Ecto neural progenitor cell (in vitro differentiated cells): Measurements from ENCODE around the gene TNPO3.

Experiments used
- DNase-seq: peaks from one replicate; pipeline ENCODE4 v3.0.0-alpha.2; 2018; ENCODE audit warnings: low spot score

Gene TNPO3

GRCh38 chr7:129054438-129055293 lies at the start of gene TNPO3:
TSS of gene TNPO3 (minus strand) at chr7:129055111. CDS start at chr7:129054770, 341 bp downstream.
- peak; percentile 93 for DNase-seq

GRCh38 chr7:129103561-129104324 lies 48.8 kb upstream of the TNPO3 start:
- no peak for DNase-seq

DNA sequence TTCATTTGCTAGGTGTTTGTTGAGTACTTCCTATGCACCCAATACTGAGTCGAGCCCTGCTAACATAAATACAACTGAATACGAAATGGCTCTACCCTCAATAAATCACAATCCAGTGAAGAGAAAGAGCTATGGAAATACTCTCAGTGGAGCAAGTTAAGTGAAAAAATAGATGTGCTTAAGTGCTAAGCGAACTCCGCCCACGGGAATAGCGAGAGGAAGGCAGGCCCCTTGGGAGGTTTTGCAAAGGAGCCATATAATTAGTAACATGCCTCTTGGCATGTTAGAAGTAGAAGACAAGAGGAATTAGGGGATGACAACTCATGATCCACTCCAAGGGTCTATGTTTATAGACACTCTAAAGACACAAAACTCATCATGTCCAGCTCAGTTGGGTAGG lies 46.8 kb upstream of the TNPO3 start:
- no peak for DNase-seq

- DNase-seq, result no peak
Observed at GRCh38 chr7:129100827-129101166, 45.9 kb upstream of the TNPO3 start.

GRCh38 chr7:129098409-129099084 lies 43.6 kb upstream of the TNPO3 start:
- no peak for DNase-seq

GRCh38 chr7:129095258-129095657 lies 40.3 kb upstream of the TNPO3 start:
- DNase-seq, result no peak

DNA sequence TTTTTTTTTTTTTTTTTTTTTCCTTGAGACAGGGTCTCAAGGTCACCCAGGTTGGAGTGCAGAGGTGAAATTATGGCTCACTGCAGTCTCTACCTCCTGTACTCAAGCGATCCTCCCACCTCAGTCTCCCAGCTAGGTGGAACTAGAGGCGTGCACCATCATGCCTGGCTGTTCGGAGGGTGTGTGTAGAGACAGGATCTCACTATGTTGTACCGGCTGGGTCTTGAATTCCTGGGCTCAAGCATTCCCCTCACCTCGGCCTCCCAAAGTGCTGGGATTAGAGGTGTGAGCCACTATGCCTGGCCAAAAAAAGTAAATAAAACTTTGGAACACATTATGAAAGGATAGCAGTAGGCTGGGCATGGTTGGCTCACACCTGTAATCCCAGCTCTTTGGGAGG lies 39.6 kb upstream of the TNPO3 start:
- DNase-seq, result no peak

DNA sequence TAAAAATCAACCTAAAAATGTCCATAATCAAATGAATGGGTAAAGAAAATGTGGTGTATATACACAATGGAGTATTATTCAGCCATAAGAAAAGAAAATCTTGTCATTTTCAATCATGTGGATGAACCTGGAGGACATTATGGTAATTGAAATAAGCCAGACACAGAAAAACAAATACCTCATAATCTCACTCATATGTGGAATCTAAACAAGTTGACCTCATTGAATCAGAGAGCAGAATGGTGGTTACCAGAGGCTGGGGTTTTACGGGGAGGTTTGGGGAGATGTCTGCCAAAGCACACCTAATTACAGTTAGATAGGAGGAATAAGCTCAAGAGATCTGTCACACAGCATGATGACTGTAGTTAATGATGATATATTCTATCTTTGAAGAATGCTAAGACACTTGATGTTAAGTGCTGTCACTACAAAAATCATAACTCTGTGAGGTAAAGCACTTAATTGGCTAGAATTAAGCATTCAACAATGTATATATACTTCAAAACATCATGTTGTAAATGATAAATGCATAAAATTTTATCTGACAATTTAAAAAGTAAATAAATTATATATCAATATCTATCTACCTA lies 39.1 kb upstream of the TNPO3 start:
- no peak for DNase-seq

GRCh38 chr7:129091484-129092002 lies 36.6 kb upstream of the TNPO3 start:
- peak; percentile 94 for DNase-seq

GRCh38 chr7:129090300-129090907 lies 35.5 kb upstream of the TNPO3 start:
- no peak for DNase-seq

DNA sequence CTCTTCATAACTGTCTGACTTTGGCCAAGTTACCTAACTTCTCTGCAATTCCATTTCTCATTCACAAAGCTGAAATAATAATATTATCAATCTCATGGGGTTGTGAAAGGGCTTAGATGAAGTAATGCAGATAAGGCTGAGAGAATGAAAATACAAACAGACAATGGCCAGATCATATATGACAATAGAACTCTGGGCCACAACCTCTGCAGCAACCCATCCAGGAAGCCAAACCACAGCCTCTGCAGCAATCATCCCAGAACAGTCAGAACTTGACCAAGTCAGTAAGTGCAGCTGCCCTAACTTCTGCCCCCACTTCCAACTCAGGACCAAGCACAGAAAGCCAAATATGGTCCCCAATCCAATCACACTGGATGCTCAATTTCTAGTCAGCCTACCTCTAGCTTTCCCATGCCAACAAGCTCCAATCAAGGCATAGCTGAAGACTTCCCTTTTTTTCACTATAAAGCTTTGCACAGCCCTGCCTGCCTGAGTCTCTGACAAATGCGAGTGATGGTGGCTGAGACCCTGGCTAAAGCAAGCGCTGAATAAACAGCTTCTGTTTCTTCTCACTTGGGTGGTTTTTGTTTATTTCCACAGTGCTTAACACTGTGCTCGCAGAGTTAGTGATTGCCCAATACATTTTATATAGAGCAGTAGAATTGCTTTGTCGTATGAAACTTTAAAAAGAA lies 34.8 kb upstream of the TNPO3 start:
- DNase-seq, result no peak

DNA sequence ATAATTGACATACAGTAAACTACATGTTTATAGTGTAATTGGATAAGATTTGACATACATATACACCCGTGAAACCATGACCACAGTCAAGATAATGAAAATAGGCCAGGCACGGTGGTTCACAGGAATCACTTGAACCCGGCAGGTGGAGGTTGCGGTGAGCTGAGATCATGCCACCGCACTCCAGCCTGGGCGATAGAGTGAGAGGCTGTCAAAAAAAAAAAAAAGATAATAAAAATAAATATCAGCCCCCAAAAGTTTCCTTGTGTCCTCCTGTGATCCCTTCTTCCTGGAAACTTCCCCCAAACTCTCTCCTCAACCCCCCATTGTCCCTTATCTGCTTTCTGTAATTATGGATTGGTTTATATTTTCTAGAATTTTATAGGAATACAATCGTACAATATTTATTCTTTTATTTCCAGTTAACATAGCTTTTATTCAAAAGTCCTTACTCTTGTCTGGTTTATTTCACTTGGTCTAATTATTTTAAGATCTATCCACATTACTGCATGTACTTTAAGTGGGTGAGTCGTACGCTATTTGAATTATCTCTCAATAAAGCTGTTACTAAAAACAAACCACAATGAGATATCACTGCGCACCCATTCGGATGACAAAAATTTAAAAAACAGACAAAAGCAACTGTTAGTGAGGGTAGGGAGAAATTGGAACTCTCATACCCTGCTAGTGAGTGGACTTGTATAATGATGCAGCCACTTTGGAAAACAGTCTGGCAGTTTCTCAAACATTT lies 30.1 kb upstream of the TNPO3 start:
- no peak for DNase-seq

- no peak for DNase-seq
Observed at GRCh38 chr7:129083525-129083924, 28.6 kb upstream of the TNPO3 start.

GRCh38 chr7:129078455-129078854 lies 23.5 kb upstream of the TNPO3 start:
- no peak for DNase-seq

DNA sequence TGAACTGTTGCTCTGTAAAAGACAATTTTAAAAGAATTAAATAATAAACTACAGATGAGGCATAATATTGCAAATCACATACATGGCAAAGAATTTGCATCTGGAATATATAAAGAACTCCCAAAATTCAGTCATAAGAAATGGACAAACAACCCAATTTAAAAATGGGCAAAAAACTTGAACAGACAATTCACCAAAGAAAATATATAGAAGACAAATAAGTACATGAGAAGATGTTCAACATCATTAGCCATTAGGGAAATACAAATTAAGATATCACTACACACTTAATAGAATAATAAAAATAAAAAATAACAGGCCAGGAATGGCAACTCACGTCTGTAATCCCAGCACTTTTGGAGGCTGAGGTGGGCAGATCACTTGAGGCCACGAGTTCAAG lies 22.0 kb upstream of the TNPO3 start:
- no peak for DNase-seq

- no peak for DNase-seq
Observed at GRCh38 chr7:129074994-129075393, 20.1 kb upstream of the TNPO3 start.

DNA sequence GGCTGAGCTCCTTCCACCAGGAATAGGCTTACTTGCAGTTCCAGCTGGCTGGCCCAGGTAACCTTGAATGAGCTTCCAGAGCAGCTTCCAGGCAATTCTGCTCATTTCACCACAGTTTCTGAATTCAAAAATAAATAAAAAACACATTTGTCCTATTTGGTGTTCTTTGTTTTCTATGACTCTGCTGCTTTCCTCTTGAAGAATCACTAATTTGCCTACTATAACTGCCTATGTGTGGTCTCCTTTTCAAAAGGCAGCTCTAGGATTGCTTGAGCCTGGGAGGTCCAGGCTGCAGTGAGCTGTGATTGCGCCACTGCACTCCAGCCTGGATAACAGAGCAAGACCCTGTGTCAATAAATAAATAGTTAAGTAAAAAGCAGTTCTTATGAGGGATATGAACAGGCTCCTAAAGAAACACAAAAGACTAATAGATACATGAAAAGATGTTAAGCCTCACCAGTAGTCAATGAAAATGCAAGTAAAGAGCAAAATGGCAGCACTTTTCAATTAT lies 19.5 kb upstream of the TNPO3 start:
- DNase-seq, result no peak

GRCh38 chr7:129073738-129074137 lies 18.8 kb upstream of the TNPO3 start:
- no peak for DNase-seq

DNA sequence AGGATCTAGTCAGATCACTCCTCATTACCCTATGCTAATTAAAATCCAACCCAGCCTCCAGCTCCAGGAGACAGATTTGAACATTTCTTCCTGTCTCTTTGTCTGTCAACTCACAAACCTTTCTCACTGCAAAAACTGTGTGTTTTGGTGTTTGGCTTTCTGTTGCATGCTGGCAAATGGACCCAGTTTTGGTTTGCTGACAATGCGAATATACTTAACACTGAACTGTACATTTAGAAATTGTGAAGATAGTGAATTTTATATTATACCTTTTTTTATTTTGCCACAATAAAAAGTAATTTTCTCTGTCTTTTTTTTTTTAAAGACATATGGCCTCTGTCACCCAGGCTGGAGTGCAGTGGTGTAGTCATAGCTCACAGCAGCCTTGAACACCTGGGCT lies 18.3 kb upstream of the TNPO3 start:
- DNase-seq, result no peak

DNA sequence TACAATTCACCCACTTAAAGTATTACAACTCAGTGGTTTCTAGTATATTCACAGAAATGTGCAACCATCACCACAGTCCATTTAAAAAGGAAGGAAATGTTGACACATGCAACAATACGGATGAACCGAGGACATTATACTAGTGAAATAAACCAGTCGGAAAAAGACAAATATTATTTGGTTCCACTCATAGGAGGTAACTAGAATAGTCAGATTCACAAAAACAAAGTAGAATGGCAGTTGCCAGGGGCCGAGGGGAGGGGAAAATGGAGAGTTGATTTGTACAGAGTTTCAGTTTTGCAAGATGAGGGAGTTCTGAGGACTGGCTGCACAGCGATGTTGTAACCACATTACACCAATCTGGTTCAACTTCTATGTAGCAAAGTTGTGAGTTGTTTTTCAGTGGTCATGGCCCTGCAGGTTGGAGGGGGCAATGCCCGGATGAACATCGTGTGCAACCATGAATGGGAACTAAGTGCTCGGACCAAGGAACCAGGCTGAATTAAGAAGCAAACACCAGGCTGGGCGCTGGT lies 17.6 kb upstream of the TNPO3 start:
- no peak for DNase-seq
